ENCODE measurements around the gene LGR5. TPM values are rescaled to one million over a fixed set of nuclear protein-coding genes. Genes with fewer than 3 reads are reported as not detected.

Gene LGR5
- total and polyA plus RNA-seq, 2 of the 8 experiments (the other 6 are each of a cell fraction or from before 2014, with no cell fraction given) = 0.08 to 0.19 TPM

GRCh38 chr12:71484272-71484905 lies 44.8 kb downstream of the LGR5 start (continued):
- TF ChIP-seq CHD7 (IDR thresholded peaks at IDR 0.05; ENCODE audit: insufficient replicate concordance, low read length) (no peak), KDM1A (IDR thresholded peaks at IDR 0.05; ENCODE audit: borderline replicate concordance, low read length) (no peak), EZH2 (IDR thresholded peaks at IDR 0.05; ENCODE audit: low read depth, low read length, severe bottlenecking) (no peak)
